NT2/D1 (cell line): ENCODE results near the gene PRICKLE1.
A peak's percentile ranks its signal among the peaks of the same experiment; 100 is the strongest.

Experiments used
- DNase-seq: peaks from one replicate; pipeline ENCODE4 v3.0.0-alpha.2; 2011; ENCODE audit warnings: low read depth, low spot score
- H3K27me3 ChIP-seq: 2 replicates; pipeline ENCODE4 v1.6.0; 2011; ENCODE audit warnings: mild to moderate bottlenecking; ENCODE audit not compliant: insufficient read length, insufficient read depth
- H3K36me3 ChIP-seq: 2 replicates; pipeline ENCODE4 v1.6.1; 2011; ENCODE audit warnings: mild to moderate bottlenecking, low read length, mixed read lengths; ENCODE audit not compliant: insufficient read depth, insufficient read length
- H3K4me1 ChIP-seq: 2 replicates; pipeline ENCODE4 v1.5.1; 2011; ENCODE audit not compliant: insufficient read depth, insufficient read length
- H3K4me3 ChIP-seq: 2 replicates; pipeline ENCODE4 v1.5.1; 2011; ENCODE audit warnings: low read depth; ENCODE audit not compliant: insufficient read length
- H3K9ac ChIP-seq: 2 replicates; pipeline ENCODE4 v1.6.0; 2011; ENCODE audit warnings: low read depth; ENCODE audit not compliant: insufficient read length
- H3K9me3 ChIP-seq: 2 replicates; pipeline ENCODE4 v1.5.1; 2011; ENCODE audit warnings: mild to moderate bottlenecking, low read length; ENCODE audit not compliant: insufficient read depth
- SUZ12 ChIP-seq: IDR thresholded peaks from 2 replicates; pipeline ENCODE4 v1.6.1; 2011; ENCODE audit not compliant: insufficient read length, insufficient read depth; ENCODE audit errors: extremely low read depth
- YY1 ChIP-seq: IDR thresholded peaks from 2 replicates; pipeline ENCODE4 v1.6.1; 2011; ENCODE audit not compliant: insufficient read length, insufficient read depth
- ZNF274 ChIP-seq: IDR thresholded peaks from 2 replicates; pipeline ENCODE4 v1.6.1; 2011; ENCODE audit warnings: mild to moderate bottlenecking, low read depth, low read length

Gene PRICKLE1

GRCh38 chr12:42442311-42442759 is 147.2 kb downstream of the PRICKLE1 start:
- Histone ChIP-seq H3K4me3 (no peak overlapping the region), H3K36me3 (peaks cover 53% of the 10 kb centered on the region), H3K4me1 (peaks cover 3% of the 10 kb centered on the region), H3K9me3 (peaks cover 46% of the 10 kb centered on the region), H3K27me3 (no peaks in the 10 kb centered on the region), H3K9ac (no peak overlapping the region)
- TF ChIP-seq ZNF274 (no peak), YY1 (no peak), SUZ12 (no peak)
- DNase-seq, result no peak

- TF ChIP-seq YY1, result no peak
- no peak for TF ChIP-seq ZNF274
- no peak for TF ChIP-seq SUZ12
- no peaks in the 10 kb centered on the region for H3K4me1 ChIP-seq
- no peak overlapping the region for H3K9ac ChIP-seq
- H3K9me3 ChIP-seq, result peaks cover 33% of the 10 kb centered on the region
- H3K4me3 ChIP-seq, result no peak overlapping the region
- no peaks in the 10 kb centered on the region for H3K27me3 ChIP-seq
- no peak for DNase-seq
- peaks cover 39% of the 10 kb centered on the region for H3K36me3 ChIP-seq
Observed at GRCh38 chr12:42440608-42441007, 148.9 kb downstream of the PRICKLE1 start.

DNA sequence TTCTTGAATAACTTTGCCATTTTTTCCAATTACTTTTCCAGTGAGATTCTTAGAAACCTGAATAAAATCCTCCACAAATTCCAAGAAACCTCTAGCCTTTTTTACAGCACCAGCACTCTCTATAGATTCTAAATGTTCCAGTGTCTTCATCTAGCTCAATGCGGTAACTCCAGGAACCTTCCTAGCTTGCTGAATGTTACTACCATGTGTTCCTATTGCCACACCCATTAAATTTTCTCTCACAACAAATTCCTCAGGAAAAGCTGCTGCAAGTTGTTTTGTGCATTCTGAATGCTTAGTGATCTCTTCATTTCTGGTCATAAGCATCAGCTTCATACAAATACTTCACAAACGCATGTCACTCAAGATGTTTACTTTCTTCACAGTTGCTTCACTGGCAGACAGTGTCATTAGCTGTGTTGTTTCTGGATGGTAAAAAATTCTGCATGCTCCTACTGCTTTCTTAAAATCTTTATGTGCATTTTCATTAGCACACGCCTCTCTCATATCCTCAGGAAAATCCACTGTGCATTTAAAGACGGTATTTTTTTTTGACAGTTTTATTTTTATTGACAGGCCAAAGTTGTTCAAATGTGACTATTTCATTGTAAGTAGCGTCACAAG is 156.9 kb downstream of the PRICKLE1 start:
- no peak overlapping the region for H3K9ac ChIP-seq
- H3K9me3 ChIP-seq, result no peaks in the 10 kb centered on the region
- no peak overlapping the region for H3K4me3 ChIP-seq
- DNase-seq, result no peak
- no peaks in the 10 kb centered on the region for H3K4me1 ChIP-seq
- H3K27me3 ChIP-seq, result no peaks in the 10 kb centered on the region
- no peak for TF ChIP-seq SUZ12
- TF ChIP-seq ZNF274, result no peak
- TF ChIP-seq YY1, result no peak
- peaks cover 4% of the 10 kb centered on the region for H3K36me3 ChIP-seq

DNA sequence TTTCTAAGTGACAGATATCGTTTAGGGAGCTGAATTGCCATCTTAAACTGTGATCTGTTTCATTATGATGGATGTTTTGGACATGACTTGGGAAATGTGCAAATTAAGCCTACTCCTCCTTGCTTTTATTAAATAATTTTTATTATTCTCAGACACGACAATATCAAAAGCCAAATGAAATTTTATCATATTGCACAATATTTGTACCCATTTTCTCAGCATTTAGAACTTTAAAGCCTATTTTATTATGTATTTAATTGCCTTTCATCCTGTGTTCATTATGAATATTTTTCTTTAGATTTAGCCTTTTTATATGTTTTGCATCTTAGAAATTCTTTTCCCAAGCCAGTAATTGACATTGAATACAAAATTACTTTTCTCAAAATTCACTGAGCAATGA is 160.7 kb downstream of the PRICKLE1 start:
- H3K9me3 ChIP-seq, result no peaks in the 10 kb centered on the region
- TF ChIP-seq ZNF274 (no peak), SUZ12 (no peak)
- no peak for DNase-seq
- peaks cover 4% of the 10 kb centered on the region for H3K36me3 ChIP-seq
- no peaks in the 10 kb centered on the region for H3K27me3 ChIP-seq
- H3K4me3 ChIP-seq, result no peak overlapping the region
- no peak overlapping the region for H3K9ac ChIP-seq
- H3K4me1 ChIP-seq, result no peaks in the 10 kb centered on the region

DNA sequence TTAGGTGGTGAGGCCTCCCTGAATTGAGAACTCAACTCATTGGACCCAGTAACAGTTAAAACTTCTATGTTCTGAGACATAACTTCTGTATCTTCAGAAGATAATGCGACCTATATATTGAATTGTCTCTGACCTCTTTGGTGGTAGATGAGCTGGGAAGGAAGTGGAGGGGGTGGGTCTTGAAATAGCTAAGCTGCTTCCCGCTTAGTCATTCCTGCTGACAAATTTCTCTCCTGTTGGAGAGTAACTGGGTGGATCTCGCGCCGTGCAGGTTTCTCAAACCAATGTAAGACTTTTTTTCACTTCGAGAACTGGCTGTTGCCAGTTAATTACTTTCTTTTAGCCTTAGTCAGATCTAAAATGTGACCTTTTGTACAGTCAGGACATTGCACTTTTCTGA is 162.8 kb downstream of the PRICKLE1 start:
- TF ChIP-seq YY1, result no peak
- no peak for TF ChIP-seq SUZ12
- TF ChIP-seq ZNF274, result no peak
- Histone ChIP-seq H3K4me1 (no peaks in the 10 kb centered on the region), H3K27me3 (no peaks in the 10 kb centered on the region), H3K9ac (no peak overlapping the region), H3K4me3 (no peak overlapping the region), H3K36me3 (peaks cover under 1% of the 10 kb centered on the region), H3K9me3 (no peaks in the 10 kb centered on the region)
- DNase-seq, result peak; percentile 15

- no peak overlapping the region for H3K9ac ChIP-seq
- H3K4me3 ChIP-seq, result no peak overlapping the region
- no peak for DNase-seq
- no peaks in the 10 kb centered on the region for H3K27me3 ChIP-seq
- H3K36me3 ChIP-seq, result no peaks in the 10 kb centered on the region
- no peaks in the 10 kb centered on the region for H3K9me3 ChIP-seq
- no peaks in the 10 kb centered on the region for H3K4me1 ChIP-seq
- TF ChIP-seq YY1 (no peak), ZNF274 (no peak), SUZ12 (no peak)
Observed at GRCh38 chr12:42422785-42423184, 166.8 kb downstream of the PRICKLE1 start.

GRCh38 chr12:42421844-42422779 is 167.4 kb downstream of the PRICKLE1 start:
- TF ChIP-seq SUZ12, result no peak
- TF ChIP-seq ZNF274, result no peak
- no peak for TF ChIP-seq YY1
- H3K4me1 ChIP-seq, result no peaks in the 10 kb centered on the region
- H3K4me3 ChIP-seq, result no peak overlapping the region
- no peak for DNase-seq
- H3K36me3 ChIP-seq, result no peaks in the 10 kb centered on the region
- H3K9ac ChIP-seq, result no peak overlapping the region
- no peaks in the 10 kb centered on the region for H3K9me3 ChIP-seq
- H3K27me3 ChIP-seq, result no peaks in the 10 kb centered on the region
